KMS-11 (cell line): ENCODE measurements around the gene GRK1.

Experiments
- H2AFZ ChIP-seq: fragments of 200-600 bp; sonication (generic); 2 replicates; pipeline ENCODE4 v1.6.1; 2016; ENCODE audit warnings: antibody characterized with exemption, mixed run types, low read depth
- H3K27ac ChIP-seq: fragments of 200-600 bp; sonication (generic); 2 replicates; pipeline ENCODE4 v1.6.1; 2016; ENCODE audit warnings: mild to moderate bottlenecking, mixed run types
- H3K27me3 ChIP-seq: fragments of 200-600 bp; sonication (generic); 2 replicates; pipeline ENCODE4 v1.6.1; 2017; ENCODE audit warnings: mild to moderate bottlenecking, low read depth, mixed run types, moderate library complexity; ENCODE audit not compliant: insufficient read depth
- H3K36me3 ChIP-seq: fragments of 200-600 bp; sonication (generic); 2 replicates; pipeline ENCODE4 v1.6.1; 2017; ENCODE audit warnings: mild to moderate bottlenecking, mixed run types; ENCODE audit not compliant: insufficient read depth
- H3K4me1 ChIP-seq: fragments of 200-600 bp; sonication (generic); 2 replicates; pipeline ENCODE4 v1.6.1; 2016; ENCODE audit warnings: mild to moderate bottlenecking, low read depth, mixed run types; ENCODE audit not compliant: poor library complexity, severe bottlenecking
- H3K4me2 ChIP-seq: fragments of 200-600 bp; sonication (generic); 2 replicates; pipeline ENCODE4 v1.7.0; 2016; ENCODE audit warnings: mild to moderate bottlenecking, mixed run types
- H3K4me3 ChIP-seq: fragments of 200-600 bp; sonication (generic); IDR thresholded peaks from 2 replicates; pipeline ENCODE4 v1.6.1; 2017; ENCODE audit warnings: low read depth, low read length, mixed read lengths; ENCODE audit not compliant: insufficient read depth
- H3K79me2 ChIP-seq: fragments of 200-600 bp; sonication (generic); 2 replicates; pipeline ENCODE4 v1.6.1; 2016; ENCODE audit warnings: low read depth, mixed run types; ENCODE audit not compliant: insufficient read depth
- H3K9ac ChIP-seq: fragments of 200-600 bp; sonication (generic); 2 replicates; pipeline ENCODE4 v1.6.1; 2016; ENCODE audit warnings: mild to moderate bottlenecking, mixed run types
- H4K20me1 ChIP-seq: fragments of 200-600 bp; sonication (generic); 2 replicates; pipeline ENCODE4 v1.6.1; 2016; ENCODE audit warnings: mild to moderate bottlenecking, mixed run types; ENCODE audit not compliant: insufficient read depth
- TF ChIP-seq, protein P1 (sequence below): fragments of 200-600 bp; sonication (generic); conservative IDR thresholded peaks from 2 replicates; pipeline ENCODE4 v1.6.1; 2017; ENCODE audit warnings: low read depth, mild to moderate bottlenecking, antibody characterized with exemption, low read length, moderate library complexity, mixed read lengths

GRK1 gene

DNA sequence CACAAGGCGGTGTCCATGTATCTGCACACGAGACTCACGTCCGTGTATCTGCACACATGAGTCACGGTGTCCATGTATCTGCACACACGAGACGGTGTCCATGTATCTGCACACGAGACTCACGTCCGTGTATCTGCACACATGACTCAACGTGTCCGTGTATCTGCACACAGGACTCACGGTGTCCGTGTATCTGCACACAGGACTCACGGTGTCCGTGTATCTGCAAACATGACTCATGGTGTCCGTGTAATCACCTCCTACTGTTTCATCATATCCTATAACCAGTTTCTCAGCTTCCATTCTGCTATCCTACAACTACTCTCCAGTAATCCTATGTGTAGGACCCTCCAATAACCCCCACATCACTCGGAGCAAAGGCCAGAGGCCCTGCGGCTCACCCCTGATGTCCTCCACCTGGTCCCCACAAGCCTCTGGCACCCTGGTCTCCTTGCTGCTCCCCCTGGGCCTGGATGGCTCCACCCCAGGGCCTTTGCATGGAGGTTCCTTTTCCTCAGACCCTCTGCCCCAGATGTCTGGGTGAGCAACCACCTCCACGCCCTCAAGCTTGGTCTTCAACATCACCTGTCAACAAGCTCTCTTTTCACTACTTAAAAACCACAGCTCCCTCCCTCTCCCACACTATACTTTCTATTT is 89.5 kb downstream of the GRK1 start:
- H3K36me3 ChIP-seq, result no peaks in the 10 kb centered on the region
- H2AFZ ChIP-seq, result no peak overlapping the region
- H4K20me1 ChIP-seq, result no peaks in the 10 kb centered on the region
- no peak overlapping the region for H3K4me2 ChIP-seq
- H3K4me1 ChIP-seq, result peaks cover 3% of the 10 kb centered on the region
- H3K79me2 ChIP-seq, result no peaks in the 10 kb centered on the region
- H3K9ac ChIP-seq, result no peak overlapping the region
- H3K27me3 ChIP-seq, result peaks cover 54% of the 10 kb centered on the region
- H3K4me3 ChIP-seq, result no peak overlapping the region
- TF ChIP-seq, protein P1, sequence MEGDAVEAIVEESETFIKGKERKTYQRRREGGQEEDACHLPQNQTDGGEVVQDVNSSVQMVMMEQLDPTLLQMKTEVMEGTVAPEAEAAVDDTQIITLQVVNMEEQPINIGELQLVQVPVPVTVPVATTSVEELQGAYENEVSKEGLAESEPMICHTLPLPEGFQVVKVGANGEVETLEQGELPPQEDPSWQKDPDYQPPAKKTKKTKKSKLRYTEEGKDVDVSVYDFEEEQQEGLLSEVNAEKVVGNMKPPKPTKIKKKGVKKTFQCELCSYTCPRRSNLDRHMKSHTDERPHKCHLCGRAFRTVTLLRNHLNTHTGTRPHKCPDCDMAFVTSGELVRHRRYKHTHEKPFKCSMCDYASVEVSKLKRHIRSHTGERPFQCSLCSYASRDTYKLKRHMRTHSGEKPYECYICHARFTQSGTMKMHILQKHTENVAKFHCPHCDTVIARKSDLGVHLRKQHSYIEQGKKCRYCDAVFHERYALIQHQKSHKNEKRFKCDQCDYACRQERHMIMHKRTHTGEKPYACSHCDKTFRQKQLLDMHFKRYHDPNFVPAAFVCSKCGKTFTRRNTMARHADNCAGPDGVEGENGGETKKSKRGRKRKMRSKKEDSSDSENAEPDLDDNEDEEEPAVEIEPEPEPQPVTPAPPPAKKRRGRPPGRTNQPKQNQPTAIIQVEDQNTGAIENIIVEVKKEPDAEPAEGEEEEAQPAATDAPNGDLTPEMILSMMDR, result no peak
- H3K27ac ChIP-seq, result no peak overlapping the region

DNA sequence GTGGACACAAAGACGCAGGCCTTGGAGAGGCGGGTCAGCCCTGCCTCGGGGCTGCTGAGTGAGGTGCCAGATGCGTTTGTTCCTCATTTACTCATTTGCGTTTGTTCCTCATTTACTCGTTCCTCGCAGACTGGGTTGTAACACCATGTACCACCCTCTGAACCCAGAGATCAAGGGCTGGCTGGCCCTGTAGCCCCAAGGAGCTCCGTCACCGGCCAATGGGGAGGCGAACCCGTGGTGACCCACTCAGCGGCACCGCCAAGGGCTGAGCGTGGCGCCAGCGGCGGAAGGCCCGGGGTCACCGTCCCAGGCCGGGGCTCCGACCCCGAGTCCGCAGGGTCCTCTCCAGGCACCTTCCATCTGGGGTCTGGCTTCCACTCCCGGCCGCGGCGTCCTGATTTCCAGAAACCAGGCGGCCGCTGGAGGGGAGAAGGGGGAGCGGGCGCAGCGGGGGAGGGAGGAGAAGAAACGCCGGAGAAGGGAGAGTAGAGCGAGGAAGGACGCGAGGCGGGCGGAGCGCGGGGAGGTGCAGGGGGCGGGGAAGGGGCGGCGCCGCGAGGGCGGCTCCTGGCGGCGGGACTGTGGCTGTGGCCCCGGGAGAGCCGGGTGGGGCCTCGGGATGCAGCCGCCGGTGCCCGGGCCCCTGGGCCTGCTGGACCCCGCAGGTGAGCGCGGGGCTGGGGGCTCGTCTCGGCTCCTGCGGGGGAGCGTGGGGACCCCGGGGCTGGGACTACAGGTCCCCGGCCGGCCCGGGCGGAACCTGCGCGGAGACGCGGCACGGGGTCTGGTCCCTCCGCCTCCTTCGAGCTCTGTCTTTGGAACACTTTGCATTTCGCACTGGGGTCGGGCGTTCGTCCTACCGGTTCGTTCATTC is 91.9 kb downstream of the GRK1 start, which contains the start of gene TMEM255B:
Gene TMEM255B, plus strand, starts transcription at position 576 of the 874 bp plus-strand sequence. Its CDS starts 44 bp downstream, at position 620.
- peak within 1 kb of the TSS; percentile 68 for H3K4me2 ChIP-seq
- TF ChIP-seq, protein P1, result no peak
- H3K4me3 ChIP-seq, result no peak within 1 kb of the TSS
- H3K9ac ChIP-seq, result no peak within 1 kb of the TSS
- H2AFZ ChIP-seq, result peak within 1 kb of the TSS; percentile 57; the same call in 1 of the 2 replicates
- H3K27me3 ChIP-seq, result peaks cover 68% of the 10 kb centered on the region
- no peak within 1 kb of the TSS for H3K27ac ChIP-seq
- peaks cover 3% of the 10 kb centered on the region for H3K4me1 ChIP-seq
- H3K79me2 ChIP-seq, result no peaks in the 10 kb centered on the region
- no peaks in the 10 kb centered on the region for H3K36me3 ChIP-seq
- H4K20me1 ChIP-seq, result no peaks in the 10 kb centered on the region

- peaks cover 3% of the 10 kb centered on the region for H3K4me1 ChIP-seq
- no peaks in the 10 kb centered on the region for H3K36me3 ChIP-seq
- H3K79me2 ChIP-seq, result no peaks in the 10 kb centered on the region
- no peak overlapping the region for H3K27ac ChIP-seq
- no peak overlapping the region for H3K9ac ChIP-seq
- H3K27me3 ChIP-seq, result peaks cover 74% of the 10 kb centered on the region
- peak overlapping the region; percentile 57; the same call in 1 of the 2 replicates for H2AFZ ChIP-seq
- no peak overlapping the region for H3K4me3 ChIP-seq
- TF ChIP-seq, protein P1, result no peak
- peak overlapping the region; percentile 68 for H3K4me2 ChIP-seq
- H4K20me1 ChIP-seq, result no peaks in the 10 kb centered on the region
These were observed 92.6 kb downstream of the GRK1 start for GRCh38 chr13:113759525-113760137.

GRCh38 chr13:113761136-113761535 is 94.1 kb downstream of the GRK1 start:
- H3K79me2 ChIP-seq, result no peaks in the 10 kb centered on the region
- no peak overlapping the region for H3K9ac ChIP-seq
- no peak overlapping the region for H3K27ac ChIP-seq
- no peak overlapping the region for H2AFZ ChIP-seq
- H3K4me3 ChIP-seq, result no peak overlapping the region
- H4K20me1 ChIP-seq, result no peaks in the 10 kb centered on the region
- H3K4me1 ChIP-seq, result peaks cover 3% of the 10 kb centered on the region
- no peak overlapping the region for H3K4me2 ChIP-seq
- no peaks in the 10 kb centered on the region for H3K36me3 ChIP-seq
- peaks cover 77% of the 10 kb centered on the region for H3K27me3 ChIP-seq
- TF ChIP-seq, protein P1, result no peak
